ENCODE measurements around the gene CLPTM1. TPM values are rescaled to one million over a fixed set of nuclear protein-coding genes. Genes with fewer than 3 reads are reported as not detected.

The CLPTM1 gene
- total RNA-seq, 1 experiment from 2014 or later, result 102 TPM

DNA sequence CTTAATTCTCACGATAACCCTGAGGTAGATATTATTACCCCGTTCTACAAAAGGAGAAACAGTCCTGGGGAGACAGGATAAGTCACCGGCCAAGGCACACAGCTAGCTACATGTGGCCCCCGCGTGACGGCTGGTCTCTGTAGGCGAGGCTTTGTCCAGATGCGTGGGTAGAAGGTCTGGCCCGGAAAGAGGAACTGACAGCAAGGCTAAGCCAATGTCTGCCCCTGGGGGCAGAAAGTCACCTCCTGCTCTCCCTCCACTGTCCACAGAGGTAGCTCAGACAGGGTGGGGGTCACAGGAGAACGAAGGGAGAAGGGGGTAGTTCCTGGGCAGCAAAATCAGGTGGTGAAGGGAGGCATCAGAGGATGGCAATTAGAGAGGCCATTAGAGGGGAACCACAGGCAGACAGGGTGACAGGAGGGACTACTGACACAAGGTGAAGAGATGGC lies 11.4 kb upstream of the CLPTM1 start:
- H2AFZ ChIP-seq (ENCODE audit: low read depth, low read length, poor library complexity, severe bottlenecking), result no peak overlapping the region

More for the DNA sequence above, 11.4 kb upstream of the CLPTM1 start:
- no peak overlapping the region for H3K9ac ChIP-seq (ENCODE audit: low read length)
- no peaks in the 10 kb centered on the region for H3K4me1 ChIP-seq (ENCODE audit: control insufficient read depth in 1 of 2, insufficient read depth in 2 of 2, low read length in 2 of 2)
- ATAC-seq (no peak), DNase-seq (ENCODE audit: low read depth, low spot score) (no peak)
- no peak overlapping the region for H3K27ac ChIP-seq (ENCODE audit: low read depth, low read length)
- ChIA-PET CTCF (no interaction called here), RAD21 (ENCODE audit: low non-redundant PET in 1 of 2, low total read pairs in 2 of 2, uncharacterized antibody in 2 of 2, unreplicated experiment in 2 of 2) (no interaction called here), POLR2A (no interaction called here)
- no TSS peak for BruUV-seq (replicated peaks)
- H3K79me2 ChIP-seq (ENCODE audit: insufficient read depth, low read length), result no peaks in the 10 kb centered on the region
- TF ChIP-seq POLR2AphosphoS5 (IDR thresholded peaks at IDR 0.05; ENCODE audit: low read depth, low read length) (no peak), SRF (IDR thresholded peaks at IDR 0.05; ENCODE audit: low read depth) (no peak), REST (IDR thresholded peaks at IDR 0.05; ENCODE audit: low read depth) (no peak), CTCF (IDR thresholded peaks at IDR 0.05 in 2 of 3, conservative IDR thresholded peaks at IDR 0.05 in 1 of 3; ENCODE audit: borderline replicate concordance in 1 of 3, insufficient read depth in 1 of 3, low read depth in 2 of 3, low read length in 2 of 3) (no peak), ZNF274 (IDR thresholded peaks at IDR 0.05; ENCODE audit: low read depth, low read length) (no peak), MAX (IDR thresholded peaks at IDR 0.05) (no peak), SIN3A (IDR thresholded peaks at IDR 0.05; ENCODE audit: low read depth) (no peak), ATF3 (IDR thresholded peaks at IDR 0.05) (no peak), YY1 (IDR thresholded peaks at IDR 0.05; ENCODE audit: extremely low read depth, insufficient replicate concordance, low read depth, low read length) (no peak), ZBTB33 (IDR thresholded peaks at IDR 0.05; ENCODE audit: extremely low read depth, insufficient replicate concordance, low read length) (no peak), CEBPB (IDR thresholded peaks at IDR 0.05; ENCODE audit: low read depth) (no peak), JUND (IDR thresholded peaks at IDR 0.05) (no peak), EZH2phosphoT487 (IDR thresholded peaks at IDR 0.05; ENCODE audit: borderline replicate concordance) (no peak), EGR1 (IDR thresholded peaks at IDR 0.05; ENCODE audit: low read depth) (no peak)
- no peaks in the 10 kb centered on the region for H3K9me2 ChIP-seq (ENCODE audit: insufficient read depth)
- no peak overlapping the region for H3K4me2 ChIP-seq (ENCODE audit: low read length)
- no peak overlapping the region for H3K4me3 ChIP-seq (replicated peaks in 1 of 2; ENCODE audit: low read depth in 1 of 2, low read length in 2 of 2)
- H3K27me3 ChIP-seq (ENCODE audit: insufficient read depth, low read length), result no peaks in the 10 kb centered on the region
- no peaks in the 10 kb centered on the region for H3K9me3 ChIP-seq (ENCODE audit: control insufficient read depth in 1 of 2, insufficient read depth in 1 of 2, low read depth in 1 of 2, low read length in 2 of 2)
- H3K36me3 ChIP-seq (ENCODE audit: control insufficient read depth in 1 of 2, insufficient read depth in 2 of 2, low read length in 2 of 2), result no peaks in the 10 kb centered on the region
- H4K20me1 ChIP-seq (ENCODE audit: insufficient read depth), result no peaks in the 10 kb centered on the region
- intact Hi-C loops (cut with micrococcal nuclease), result no loop called here
